GF-D8 (cell line): Measurements from ENCODE around the gene CEP20.
A peak's percentile ranks its signal among the peaks of the same experiment; 100 is the strongest.
"Not testable (repeated sequence)": the region's sequence is repeated elsewhere in the genome, so short reads cannot be mapped to it uniquely, and the experiment has no call there.

Source experiments
- DNase-seq: peaks from one replicate; lab custom pipeline; 2025; lab: John Stamatoyannopoulos, UW

The CEP20 gene

GRCh38 chr16:15857724-15858560, 30.5 kb downstream of the CEP20 start:
- no peak for DNase-seq

- DNase-seq: no peak
These were observed 31.3 kb downstream of the CEP20 start, which contains the start of gene MYH11 for GRCh38 chr16:15856901-15857698. TSS of gene MYH11 (minus strand) at chr16:15857028. CDS start at chr16:15838252, 18,776 bp downstream.

GRCh38 chr16:15856182-15856581, 32.2 kb downstream of the CEP20 start:
- no peak for DNase-seq

GRCh38 chr16:15855704-15856003, 32.7 kb downstream of the CEP20 start:
- DNase-seq: no peak

- no peak for DNase-seq
These were observed 33.3 kb downstream of the CEP20 start for GRCh38 chr16:15854906-15855703.

GRCh38 chr16:15854061-15854460, 34.3 kb downstream of the CEP20 start:
- no peak for DNase-seq

GRCh38 chr16:15853021-15853420, 35.4 kb downstream of the CEP20 start:
- DNase-seq: no peak

- DNase-seq: not testable (repeated sequence)
These were observed 37.8 kb downstream of the CEP20 start for GRCh38 chr16:15850555-15850954.

GRCh38 chr16:15849209-15849981, 39.0 kb downstream of the CEP20 start:
- DNase-seq: no peak

- no peak for DNase-seq
These were observed 40.7 kb downstream of the CEP20 start for GRCh38 chr16:15847611-15848175.

- DNase-seq: no peak
These were observed 41.9 kb downstream of the CEP20 start for GRCh38 chr16:15846510-15846909.

GRCh38 chr16:15843635-15844279, 44.6 kb downstream of the CEP20 start:
- no peak for DNase-seq

GRCh38 chr16:15839204-15839603, 49.2 kb downstream of the CEP20 start:
- not testable (repeated sequence) for DNase-seq

- DNase-seq: no peak
These were observed 50.6 kb downstream of the CEP20 start for GRCh38 chr16:15837761-15838160.

GRCh38 chr16:15836965-15837611, 51.3 kb downstream of the CEP20 start:
- DNase-seq: no peak

- no peak for DNase-seq
These were observed 52.3 kb downstream of the CEP20 start for GRCh38 chr16:15836074-15836473.

- DNase-seq: no peak
These were observed 53.1 kb downstream of the CEP20 start for GRCh38 chr16:15835136-15835878.

- peak; percentile 19 for DNase-seq
These were observed 53.9 kb downstream of the CEP20 start for GRCh38 chr16:15834502-15834901.

- no peak for DNase-seq
These were observed 54.9 kb downstream of the CEP20 start for GRCh38 chr16:15833541-15833940.

- no peak for DNase-seq
These were observed 56.2 kb downstream of the CEP20 start for GRCh38 chr16:15832241-15832640.
